MM.1S (cell line): ENCODE results near the gene DENND5B.

Experiments used
- DNase-seq: peaks from one replicate; pipeline ENCODE4 v3.0.0-alpha.2; 2015
- H2AFZ ChIP-seq: fragments of 300-600 bp; sonication (generic); 2 replicates; pipeline ENCODE4 v1.6.0; 2016; ENCODE audit warnings: antibody characterized with exemption, low read length
- H3F3A ChIP-seq: fragments of 300-600 bp; sonication (generic); 2 replicates; pipeline ENCODE4 v1.6.1; 2016; ENCODE audit warnings: mild to moderate bottlenecking, antibody characterized with exemption, low read length, moderate library complexity, mixed read lengths; ENCODE audit not compliant: insufficient read depth
- H3K27ac ChIP-seq: fragments of 300-600 bp; sonication (generic); 2 replicates; pipeline ENCODE4 v1.5.1; 2016; ENCODE audit warnings: mild to moderate bottlenecking, low read length
- H3K27me3 ChIP-seq: fragments of 300-600 bp; sonication (generic); replicated peaks from 2 replicates; pipeline ENCODE4 v1.6.0; 2016; ENCODE audit warnings: low read length; ENCODE audit not compliant: insufficient read depth
- H3K36me3 ChIP-seq: fragments of 300-600 bp; sonication (generic); replicated peaks from 2 replicates; pipeline ENCODE4 v1.6.1; 2016; ENCODE audit warnings: mild to moderate bottlenecking, low read length, mixed read lengths; ENCODE audit not compliant: insufficient read depth
- H3K4me1 ChIP-seq: fragments of 300-600 bp; sonication (generic); 2 replicates; pipeline ENCODE4 v1.6.1; 2016; ENCODE audit warnings: low read length, mixed read lengths
- H3K4me2 ChIP-seq: fragments of 300-600 bp; sonication (generic); 2 replicates; pipeline ENCODE4 v1.6.0; 2016; ENCODE audit warnings: low read depth, low read length
- H3K4me3 ChIP-seq: fragments of 300-600 bp; sonication (generic); 2 replicates; pipeline ENCODE4 v1.5.1; 2016; ENCODE audit warnings: low read length, mixed read lengths
- H3K79me2 ChIP-seq: fragments of 300-600 bp; sonication (generic); 2 replicates; pipeline ENCODE4 v1.6.1; 2016; ENCODE audit warnings: mixed run types, low read length, mixed read lengths
- H3K9ac ChIP-seq: fragments of 300-600 bp; sonication (generic); 2 replicates; pipeline ENCODE4 v1.6.1; 2016; ENCODE audit warnings: low read length, mixed read lengths
- H3K9me2 ChIP-seq: fragments of 300-600 bp; sonication (generic); replicated peaks from 2 replicates; pipeline ENCODE4 v1.6.1; 2016; ENCODE audit warnings: mild to moderate bottlenecking, low read length, mixed read lengths; ENCODE audit not compliant: insufficient read depth
- H3K9me3 ChIP-seq: fragments of 300-600 bp; sonication (generic); replicated peaks from 2 replicates; pipeline ENCODE4 v1.6.1; 2016; ENCODE audit warnings: mild to moderate bottlenecking, low read length, mixed read lengths; ENCODE audit not compliant: insufficient read depth
- H4K20me1 ChIP-seq: fragments of 300-600 bp; sonication (generic); 2 replicates; pipeline ENCODE4 v1.6.1; 2016; ENCODE audit warnings: mild to moderate bottlenecking, low read length, moderate library complexity, mixed read lengths; ENCODE audit not compliant: insufficient read depth
- CTCF ChIP-seq: fragments of 300-600 bp; sonication (generic); IDR thresholded peaks from 2 replicates; pipeline ENCODE4 v1.5.1; 2016; ENCODE audit warnings: antibody characterized with exemption, low read length, mixed read lengths
- EZH2 ChIP-seq: fragments of 300-600 bp; sonication (generic); optimal IDR thresholded peaks from 2 replicates; pipeline ENCODE3; 2017; ENCODE audit warnings: low read depth, mild to moderate bottlenecking, antibody characterized with exemption, low read length, mixed read lengths
- EZH2phosphoT487 ChIP-seq: fragments of 300-600 bp; sonication (generic); IDR thresholded peaks from 2 replicates; pipeline ENCODE4 v1.6.1; 2018; ENCODE audit warnings: antibody characterized with exemption, low read length

Gene DENND5B

DNA sequence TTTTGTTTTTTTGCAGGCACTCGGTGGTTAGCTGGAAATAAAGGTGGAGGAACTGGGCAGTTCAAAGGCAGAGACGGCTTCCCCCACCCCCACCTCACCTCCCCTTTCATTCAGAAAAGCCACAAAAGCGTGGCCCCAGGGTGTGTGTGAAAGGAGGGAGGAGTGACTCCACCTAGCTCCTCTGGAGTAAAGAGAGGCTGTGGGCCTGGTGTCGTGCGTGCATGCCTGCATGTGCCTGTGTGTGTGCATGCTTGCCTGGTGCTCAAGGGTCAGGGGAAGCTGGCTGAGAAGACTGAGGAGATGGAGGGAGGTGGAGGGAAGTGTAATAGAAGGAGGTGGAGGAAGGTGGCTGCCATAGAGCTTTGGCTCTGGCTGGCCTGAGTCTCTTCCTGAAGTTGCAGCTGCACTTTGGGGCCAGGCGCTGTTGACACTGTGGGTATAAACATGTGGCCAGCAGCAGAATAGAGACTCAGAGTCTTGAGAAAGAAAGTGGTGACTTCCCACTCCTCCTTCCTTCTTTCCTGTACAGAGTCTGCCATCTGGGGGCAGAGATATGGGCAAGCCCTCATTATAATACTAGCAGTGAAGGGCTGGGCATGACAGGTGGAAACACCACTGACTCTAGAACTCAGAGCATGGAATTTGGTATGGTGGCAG lies 228.0 kb downstream of the DENND5B start:
- peak overlapping the region; percentile 62 for H3K4me3 ChIP-seq
- H3K4me1 ChIP-seq, result peaks cover 22% of the 10 kb centered on the region
- peak; percentile 90 for DNase-seq
- peak overlapping the region; percentile 94 for H3K4me2 ChIP-seq
- peak overlapping the region; percentile 69; the same call in 1 of the 2 replicates for H3K9ac ChIP-seq
- TF ChIP-seq EZH2phosphoT487 (no peak), EZH2 (no peak), CTCF (peak; percentile 41)
- peaks cover 34% of the 10 kb centered on the region for H3F3A ChIP-seq
- no peaks in the 10 kb centered on the region for H3K36me3 ChIP-seq
- H3K27ac ChIP-seq, result peak overlapping the region; percentile 94
- no peaks in the 10 kb centered on the region for H3K9me2 ChIP-seq
- H4K20me1 ChIP-seq, result no peaks in the 10 kb centered on the region
- H2AFZ ChIP-seq, result peak overlapping the region; percentile 93
- no peaks in the 10 kb centered on the region for H3K9me3 ChIP-seq
- H3K79me2 ChIP-seq, result no peaks in the 10 kb centered on the region
- H3K27me3 ChIP-seq, result no peaks in the 10 kb centered on the region

- peak; percentile 75 for DNase-seq
- TF ChIP-seq EZH2phosphoT487 (no peak), CTCF (peak; percentile 6; the same call in 1 of the 2 replicates)
- Histone ChIP-seq H3K4me1 (peaks cover 22% of the 10 kb centered on the region), H3K9me3 (no peaks in the 10 kb centered on the region), H3K4me2 (peak overlapping the region; percentile 94), H3K9ac (peak overlapping the region; percentile 69), H3K27ac (peak overlapping the region; percentile 94), H3F3A (peaks cover 34% of the 10 kb centered on the region), H2AFZ (peak overlapping the region; percentile 93), H3K79me2 (no peaks in the 10 kb centered on the region), H3K9me2 (no peaks in the 10 kb centered on the region), H3K36me3 (no peaks in the 10 kb centered on the region), H3K27me3 (no peaks in the 10 kb centered on the region), H3K4me3 (peak overlapping the region; percentile 62), H4K20me1 (no peaks in the 10 kb centered on the region)
These were observed 228.7 kb downstream of the DENND5B start for GRCh38 chr12:31362115-31362758.

DNA sequence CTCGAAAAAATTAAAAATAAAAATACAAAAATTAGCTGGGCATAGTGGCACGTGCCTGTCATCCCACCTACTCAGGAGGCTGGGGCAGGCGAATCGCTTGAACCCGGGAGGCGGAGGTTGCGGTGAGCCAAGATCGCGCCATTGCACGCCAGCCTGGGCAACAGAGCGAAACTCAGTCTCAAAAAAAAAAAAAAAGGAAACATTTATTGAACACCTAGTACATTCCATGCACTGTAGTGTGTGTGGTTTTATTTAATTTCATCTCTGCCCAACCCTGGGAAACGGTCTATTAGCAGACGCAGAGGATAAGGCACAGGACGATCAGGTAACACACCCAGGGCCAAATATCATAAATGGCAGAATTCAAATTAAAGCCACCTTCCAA lies 229.2 kb downstream of the DENND5B start:
- Histone ChIP-seq H3K4me2 (peak overlapping the region; percentile 94), H4K20me1 (no peaks in the 10 kb centered on the region), H3K79me2 (no peaks in the 10 kb centered on the region), H3K36me3 (no peaks in the 10 kb centered on the region), H3K4me3 (peak overlapping the region; percentile 62), H3K9me2 (no peaks in the 10 kb centered on the region), H3K27ac (peak overlapping the region; percentile 94), H3K9ac (peak overlapping the region; percentile 69; the same call in 1 of the 2 replicates), H3K4me1 (peaks cover 22% of the 10 kb centered on the region), H3K27me3 (no peaks in the 10 kb centered on the region), H3K9me3 (no peaks in the 10 kb centered on the region), H2AFZ (peak overlapping the region; percentile 93), H3F3A (peaks cover 34% of the 10 kb centered on the region)
- TF ChIP-seq CTCF (no peak), EZH2phosphoT487 (no peak), EZH2 (no peak)
- no peak for DNase-seq
